ENCODE data around the gene ADAMTS16. TPM values are rescaled to one million over a fixed set of nuclear protein-coding genes. Genes with fewer than 3 reads are reported as not detected.

The ADAMTS16 gene
- total RNA-seq, 2 donors from 2014 or later, result 0.11 TPM; not detected in 1

DNA sequence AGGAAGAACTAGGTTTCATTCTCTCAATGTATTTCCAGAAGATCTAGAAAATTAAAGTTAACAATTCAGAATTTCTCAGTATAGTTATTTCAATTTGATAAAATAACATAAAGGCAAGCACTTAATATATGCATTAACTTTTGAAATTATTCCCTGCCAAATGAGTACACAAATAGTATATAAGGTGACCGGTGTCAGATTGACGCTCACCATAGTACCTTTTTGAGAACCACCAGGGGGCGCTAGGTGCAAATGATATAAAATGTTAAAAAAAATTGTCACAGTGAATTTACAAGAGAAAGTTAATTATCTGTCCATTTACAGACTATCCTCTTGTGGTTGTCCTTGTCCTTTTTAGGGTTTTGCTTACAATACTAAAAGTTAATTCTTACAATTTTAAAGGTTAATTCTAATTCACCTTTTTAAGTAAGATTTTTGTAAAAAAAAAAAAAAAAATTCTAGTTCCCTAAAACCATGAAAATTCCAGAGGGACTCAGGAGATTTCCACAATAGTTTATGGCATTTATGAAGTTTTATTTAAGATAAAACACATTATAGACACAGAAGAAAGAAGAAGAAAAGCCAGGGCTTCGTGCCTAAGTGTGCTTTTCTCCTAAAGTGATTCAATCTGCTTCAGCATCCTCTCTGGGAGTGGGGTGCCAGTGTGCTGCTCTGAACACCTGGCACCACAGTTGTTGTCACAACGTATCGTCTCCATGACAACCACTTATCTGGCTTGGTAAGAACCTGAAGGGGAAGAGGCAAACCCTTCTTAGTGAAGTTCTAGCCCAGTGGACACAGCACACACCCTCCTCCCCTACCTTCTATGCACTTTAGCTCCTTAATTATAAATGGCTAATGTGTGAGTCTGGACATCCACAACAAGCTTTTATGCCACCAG is 1.7 kb downstream of the ADAMTS16 start:
- 16% methylated on average over 6 of the region's 6 CpGs for WGBS
- peaks cover 15% of the 10 kb centered on the region for H3K27me3 ChIP-seq (replicated peaks; ENCODE audit: insufficient read depth)
- intact Hi-C loops (cut with DNase I), result loop anchor here (2.0 to 5.0 kb wide), 2 partner anchors 265 to 277 kb away; no protein-coding TSS in a partner anchor
- DNase-seq (ENCODE audit: low spot score), result peak; percentile 73
- no peak overlapping the region for H3K27ac ChIP-seq
- H3K4me1 ChIP-seq (replicated peaks), result peaks cover 2% of the 10 kb centered on the region
- H3K36me3 ChIP-seq, result no peaks in the 10 kb centered on the region
- no peak overlapping the region for H3K4me3 ChIP-seq
- TF ChIP-seq POLR2A (IDR thresholded peaks at IDR 0.05), result no peak
- TF ChIP-seq, protein P1, sequence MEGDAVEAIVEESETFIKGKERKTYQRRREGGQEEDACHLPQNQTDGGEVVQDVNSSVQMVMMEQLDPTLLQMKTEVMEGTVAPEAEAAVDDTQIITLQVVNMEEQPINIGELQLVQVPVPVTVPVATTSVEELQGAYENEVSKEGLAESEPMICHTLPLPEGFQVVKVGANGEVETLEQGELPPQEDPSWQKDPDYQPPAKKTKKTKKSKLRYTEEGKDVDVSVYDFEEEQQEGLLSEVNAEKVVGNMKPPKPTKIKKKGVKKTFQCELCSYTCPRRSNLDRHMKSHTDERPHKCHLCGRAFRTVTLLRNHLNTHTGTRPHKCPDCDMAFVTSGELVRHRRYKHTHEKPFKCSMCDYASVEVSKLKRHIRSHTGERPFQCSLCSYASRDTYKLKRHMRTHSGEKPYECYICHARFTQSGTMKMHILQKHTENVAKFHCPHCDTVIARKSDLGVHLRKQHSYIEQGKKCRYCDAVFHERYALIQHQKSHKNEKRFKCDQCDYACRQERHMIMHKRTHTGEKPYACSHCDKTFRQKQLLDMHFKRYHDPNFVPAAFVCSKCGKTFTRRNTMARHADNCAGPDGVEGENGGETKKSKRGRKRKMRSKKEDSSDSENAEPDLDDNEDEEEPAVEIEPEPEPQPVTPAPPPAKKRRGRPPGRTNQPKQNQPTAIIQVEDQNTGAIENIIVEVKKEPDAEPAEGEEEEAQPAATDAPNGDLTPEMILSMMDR (IDR thresholded peaks at IDR 0.05), result peak; percentile 51 to 91 (median 80)
- no peaks in the 10 kb centered on the region for H3K9me3 ChIP-seq

DNA sequence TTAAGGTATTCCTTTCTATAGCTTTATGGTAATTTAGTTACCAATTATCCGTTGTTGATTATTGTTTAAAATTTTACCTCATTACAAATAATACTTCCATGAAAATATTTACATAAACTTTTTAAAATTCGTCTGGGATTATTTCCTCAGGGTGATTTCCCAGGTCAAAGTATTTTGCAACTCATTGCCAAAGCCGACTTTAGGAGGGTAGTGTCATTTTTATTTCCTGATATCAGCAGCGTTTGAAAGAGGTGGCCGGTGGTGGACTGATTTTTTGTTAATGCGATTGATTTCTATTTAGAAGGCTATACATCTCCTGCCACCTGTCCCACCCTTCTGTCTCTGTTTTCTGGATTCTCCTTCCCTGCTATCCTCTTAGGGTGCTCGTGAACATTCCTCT is 4.3 kb downstream of the ADAMTS16 start:
- Histone ChIP-seq H3K27me3 (replicated peaks; ENCODE audit: insufficient read depth) (peaks cover 11% of the 10 kb centered on the region), H3K27ac (no peak overlapping the region), H3K4me1 (replicated peaks) (peaks cover 2% of the 10 kb centered on the region), H3K4me3 (no peak overlapping the region), H3K36me3 (no peaks in the 10 kb centered on the region), H3K9me3 (no peaks in the 10 kb centered on the region)
- DNase-seq (ENCODE audit: low spot score), result no peak
- intact Hi-C loops (cut with DNase I), result loop anchor here (5.0 kb wide), 1 partner anchor 267 kb away; no protein-coding TSS in a partner anchor
- 85% methylated on average over 7 of the region's 7 CpGs for WGBS
- TF ChIP-seq, protein P1 (IDR thresholded peaks at IDR 0.05), result no peak
- TF ChIP-seq POLR2AphosphoS5 (IDR thresholded peaks at IDR 0.05) (no peak), POLR2A (IDR thresholded peaks at IDR 0.05) (no peak)

DNA sequence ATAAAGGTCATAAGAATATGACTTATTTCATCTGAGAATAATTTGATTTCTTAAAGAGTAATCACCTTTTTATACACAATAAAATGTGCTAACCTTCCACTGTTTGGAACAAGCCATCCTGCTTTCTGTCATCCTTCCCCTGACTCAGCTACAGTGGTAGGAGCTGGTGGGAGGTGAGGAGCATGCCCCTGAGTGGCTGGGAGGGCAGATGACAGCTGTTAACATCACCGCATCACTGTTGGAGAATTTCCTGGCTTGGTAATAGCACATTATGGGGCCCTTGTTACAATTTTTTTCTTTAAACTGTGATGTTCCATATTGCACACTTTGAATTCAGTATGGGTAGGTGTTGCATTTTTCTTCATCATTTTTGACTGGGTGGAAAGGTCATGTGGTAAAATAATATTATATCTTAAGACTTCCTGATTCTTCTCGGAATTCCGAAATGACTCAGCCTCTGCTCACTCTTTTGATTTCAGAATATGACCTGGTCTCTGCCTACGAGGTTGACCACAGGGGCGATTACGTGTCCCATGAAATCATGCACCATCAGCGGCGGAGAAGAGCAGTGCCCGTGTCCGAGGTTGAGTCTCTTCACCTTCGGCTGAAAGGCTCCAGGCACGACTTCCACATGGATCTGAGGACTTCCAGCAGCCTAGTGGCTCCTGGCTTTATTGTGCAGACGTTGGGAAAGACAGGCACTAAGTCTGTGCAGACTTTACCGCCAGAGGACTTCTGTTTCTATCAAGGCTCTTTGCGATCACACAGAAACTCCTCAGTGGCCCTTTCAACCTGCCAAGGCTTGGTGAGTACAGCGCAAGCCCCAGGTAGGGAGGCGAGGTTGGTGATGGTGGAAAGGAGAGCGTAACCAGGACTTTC is 5.8 kb downstream of the ADAMTS16 start:
- H3K27ac ChIP-seq, result no peak overlapping the region
- WGBS, result 90% methylated on average over 18 of the region's 18 CpGs
- no peaks in the 10 kb centered on the region for H3K36me3 ChIP-seq
- H3K27me3 ChIP-seq (replicated peaks; ENCODE audit: insufficient read depth), result peaks cover 2% of the 10 kb centered on the region
- H3K4me3 ChIP-seq, result no peak overlapping the region
- no peaks in the 10 kb centered on the region for H3K9me3 ChIP-seq
- no peaks in the 10 kb centered on the region for H3K4me1 ChIP-seq (replicated peaks)
- no peak for DNase-seq (ENCODE audit: low spot score)
- intact Hi-C loops (cut with DNase I), result no loop called here
- TF ChIP-seq POLR2A (IDR thresholded peaks at IDR 0.05) (no peak), POLR2AphosphoS5 (IDR thresholded peaks at IDR 0.05) (no peak)
- TF ChIP-seq, protein P1 (IDR thresholded peaks at IDR 0.05), result no peak

DNA sequence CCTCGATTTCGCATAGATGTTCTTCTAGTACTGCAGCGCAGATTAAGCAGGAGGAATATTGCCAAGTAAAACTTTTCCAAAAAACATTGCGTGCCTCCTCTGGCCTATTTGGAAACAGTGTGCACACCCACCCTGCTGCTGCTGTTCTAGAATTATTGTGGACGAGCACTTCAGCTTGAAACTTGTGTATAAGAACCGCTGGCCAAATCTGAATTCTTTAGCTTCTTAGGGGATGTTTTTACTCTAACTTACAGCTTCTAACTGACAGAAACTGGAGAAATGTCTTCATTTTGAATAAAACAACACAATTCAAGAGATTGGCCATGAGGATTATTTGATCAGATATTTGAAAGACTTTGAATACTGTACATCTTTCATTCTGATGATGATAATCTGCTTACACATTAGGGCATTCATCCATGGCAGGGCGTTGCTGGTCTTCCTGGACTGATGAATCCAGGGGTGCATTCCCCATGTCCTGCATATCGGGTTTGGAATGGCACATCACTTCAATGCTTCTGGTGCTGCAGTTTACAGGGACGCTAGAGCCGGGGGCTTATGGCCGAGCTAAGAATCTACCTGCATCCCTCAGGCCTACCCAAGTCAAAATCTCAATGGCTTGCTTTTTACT is 6.5 kb downstream of the ADAMTS16 start:
- WGBS, result 67% methylated on average over 11 of the region's 11 CpGs
- Histone ChIP-seq H3K36me3 (no peaks in the 10 kb centered on the region), H3K9me3 (no peaks in the 10 kb centered on the region), H3K27me3 (replicated peaks; ENCODE audit: insufficient read depth) (no peaks in the 10 kb centered on the region), H3K4me1 (replicated peaks) (no peaks in the 10 kb centered on the region), H3K27ac (no peak overlapping the region), H3K4me3 (no peak overlapping the region)
- intact Hi-C loops (cut with DNase I), result no loop called here
- no peak for DNase-seq (ENCODE audit: low spot score)
- TF ChIP-seq, protein P1 (IDR thresholded peaks at IDR 0.05), result no peak
- TF ChIP-seq POLR2AphosphoS5 (IDR thresholded peaks at IDR 0.05) (no peak), POLR2A (IDR thresholded peaks at IDR 0.05) (no peak)
